Colonic mucosa (tissue), 4 donors: ENCODE data around the gene ACACA. TPM values are rescaled to one million over a fixed set of nuclear protein-coding genes. Genes with fewer than 3 reads are reported as not detected.

Experiments used
- DNase-seq: peaks from one replicate; pipeline ENCODE4 v3.0.0-alpha.2; 2020
- H3K27ac ChIP-seq: fragments of 200-600 bp; one replicate; pipeline ENCODE4 v1.8.0; 2021
- H3K27me3 ChIP-seq: fragments of 200-600 bp; one replicate; pipeline ENCODE4 v1.8.0; 2021
- H3K36me3 ChIP-seq: fragments of 200-600 bp; one replicate; pipeline ENCODE4 v1.8.0; 2021
- H3K4me1 ChIP-seq: fragments of 200-600 bp; one replicate; pipeline ENCODE4 v1.8.0; 2021; ENCODE audit warnings: mild to moderate bottlenecking
- H3K4me3 ChIP-seq: fragments of 200-600 bp; one replicate; pipeline ENCODE4 v1.8.0; 2021
- H3K9ac ChIP-seq, 2 donors: one replicate each; pipeline ENCODE4 v1.7.0; 2013; ENCODE audit warnings: control low read depth in 2 of 2, low read depth in 2 of 2, low read length in 2 of 2
- H3K9me3 ChIP-seq: fragments of 200-600 bp; one replicate; pipeline ENCODE4 v1.8.0; 2021
- intact Hi-C: fragments of 100-400 bp; cut with DNase I; formaldehyde crosslinking; loops from one replicate; pipeline ENCODE4 v1.14.1; 2022
- total RNA-seq, 2 donors: library from RNA; stranded (reverse); fragmentation: NEBNext Ultra II Directional in 1 of 2; extraction: Animal tissue kit (Norgen Biotek cat#: 25700) in 1 of 2; gene quantifications; one replicate each; pipeline ENCODE4 v1.2.1, GENCODE V29; 2021
- TF ChIP-seq, protein P1 (sequence below): fragments of 200-600 bp; IDR thresholded peaks from one replicate; pipeline ENCODE4 v1.8.0; 2022; ENCODE audit warnings: antibody characterized with exemption, mild to moderate bottlenecking
- donor health status: healthy.
- donor health status: DM: no; HTN: no; CAD: no.
- donor health status: DM: no; HTN: no; CAD: no.

Gene ACACA
- total RNA-seq, 2 donors from 2014 or later: 59.5 to 72.6 TPM

DNA sequence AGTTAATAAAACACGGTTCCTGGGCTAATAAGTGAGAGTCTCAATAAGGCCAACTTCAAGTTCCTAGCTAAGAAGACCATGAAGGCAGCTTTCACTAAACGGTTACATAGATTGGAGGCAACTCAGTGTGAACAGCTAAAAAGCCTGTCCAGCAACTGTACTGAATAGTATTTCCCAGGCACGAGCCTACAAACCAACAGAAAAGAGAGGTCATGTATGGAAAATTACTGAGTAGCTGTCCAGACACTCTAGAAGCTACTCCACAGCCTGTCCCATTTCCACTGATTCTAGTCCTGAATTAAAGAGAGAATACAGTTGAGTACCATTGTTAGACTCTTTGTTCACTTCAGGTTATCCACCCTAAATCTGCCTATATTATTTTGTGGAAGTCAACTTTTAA, 67.3 kb downstream of the ACACA start:
- Histone ChIP-seq H3K9ac (no peak overlapping the region), H3K4me1 (no peaks in the 10 kb centered on the region), H3K4me3 (no peak overlapping the region), H3K36me3 (no peaks in the 10 kb centered on the region), H3K27me3 (no peaks in the 10 kb centered on the region), H3K27ac (no peak overlapping the region), H3K9me3 (no peaks in the 10 kb centered on the region)
- intact Hi-C loops: no loop called here
- DNase-seq: no peak
- TF ChIP-seq, protein P1, sequence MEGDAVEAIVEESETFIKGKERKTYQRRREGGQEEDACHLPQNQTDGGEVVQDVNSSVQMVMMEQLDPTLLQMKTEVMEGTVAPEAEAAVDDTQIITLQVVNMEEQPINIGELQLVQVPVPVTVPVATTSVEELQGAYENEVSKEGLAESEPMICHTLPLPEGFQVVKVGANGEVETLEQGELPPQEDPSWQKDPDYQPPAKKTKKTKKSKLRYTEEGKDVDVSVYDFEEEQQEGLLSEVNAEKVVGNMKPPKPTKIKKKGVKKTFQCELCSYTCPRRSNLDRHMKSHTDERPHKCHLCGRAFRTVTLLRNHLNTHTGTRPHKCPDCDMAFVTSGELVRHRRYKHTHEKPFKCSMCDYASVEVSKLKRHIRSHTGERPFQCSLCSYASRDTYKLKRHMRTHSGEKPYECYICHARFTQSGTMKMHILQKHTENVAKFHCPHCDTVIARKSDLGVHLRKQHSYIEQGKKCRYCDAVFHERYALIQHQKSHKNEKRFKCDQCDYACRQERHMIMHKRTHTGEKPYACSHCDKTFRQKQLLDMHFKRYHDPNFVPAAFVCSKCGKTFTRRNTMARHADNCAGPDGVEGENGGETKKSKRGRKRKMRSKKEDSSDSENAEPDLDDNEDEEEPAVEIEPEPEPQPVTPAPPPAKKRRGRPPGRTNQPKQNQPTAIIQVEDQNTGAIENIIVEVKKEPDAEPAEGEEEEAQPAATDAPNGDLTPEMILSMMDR: no peak

DNA sequence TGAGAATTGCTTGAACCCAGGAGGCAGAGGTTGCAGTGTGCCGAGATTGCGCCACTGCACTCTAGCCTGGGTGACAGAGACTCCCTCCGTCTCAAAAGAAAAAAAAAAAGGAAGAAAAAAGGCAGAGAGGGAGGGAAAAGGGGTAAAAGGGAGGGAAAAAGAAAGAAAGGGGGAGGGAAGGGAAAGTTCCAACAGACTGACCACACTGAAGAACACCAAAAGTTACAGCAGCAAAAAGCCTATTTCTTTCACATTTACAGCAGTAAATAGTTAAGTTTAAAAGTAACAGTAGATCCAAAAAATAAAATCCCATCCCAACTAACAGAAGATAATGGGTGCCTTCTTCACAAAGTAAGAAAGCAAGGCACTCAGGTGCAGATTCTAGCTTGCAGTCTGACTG, 67.8 kb downstream of the ACACA start:
- H3K36me3 ChIP-seq: no peaks in the 10 kb centered on the region
- no peak overlapping the region for H3K4me3 ChIP-seq
- TF ChIP-seq, protein P1: no peak
- no peaks in the 10 kb centered on the region for H3K27me3 ChIP-seq
- H3K9me3 ChIP-seq: no peaks in the 10 kb centered on the region
- H3K4me1 ChIP-seq: no peaks in the 10 kb centered on the region
- H3K9ac ChIP-seq: no peak overlapping the region
- H3K27ac ChIP-seq: no peak overlapping the region
- intact Hi-C loops: no loop called here
- no peak for DNase-seq

DNA sequence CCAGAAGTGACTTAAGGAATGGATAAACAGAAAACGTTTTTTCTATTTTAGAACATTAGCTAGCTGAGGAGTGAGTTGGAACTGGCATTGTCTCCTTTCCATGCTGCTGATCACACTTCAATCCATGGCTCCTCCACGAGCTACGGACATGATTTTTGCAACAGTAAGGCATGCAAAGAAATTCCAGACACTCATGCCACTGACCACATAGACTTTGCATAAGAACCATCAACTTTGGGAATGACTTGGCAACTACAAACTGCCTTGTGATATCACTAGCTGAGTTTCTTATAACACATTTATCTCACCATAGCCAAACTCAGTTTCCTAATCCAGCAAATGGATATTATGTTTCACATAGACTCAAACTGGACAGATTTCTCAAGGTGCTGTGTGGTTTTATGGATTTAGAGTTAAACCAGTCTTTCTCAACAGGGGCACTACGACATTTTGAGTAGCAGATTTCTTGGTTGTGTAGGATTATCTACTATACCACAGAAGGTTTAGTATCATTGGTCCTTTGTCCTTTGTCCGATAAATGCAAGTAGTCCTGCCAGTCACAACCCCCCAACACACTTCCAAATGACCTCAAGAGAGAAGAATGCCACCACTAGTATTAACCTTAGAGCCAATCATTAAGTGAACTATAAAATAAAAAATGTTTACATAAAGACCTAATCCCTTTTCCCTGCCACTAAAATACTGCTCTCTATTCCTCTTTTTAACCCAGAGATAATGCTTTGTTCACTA, 79.1 kb downstream of the ACACA start:
- no peaks in the 10 kb centered on the region for H3K4me1 ChIP-seq
- no peaks in the 10 kb centered on the region for H3K27me3 ChIP-seq
- no peaks in the 10 kb centered on the region for H3K36me3 ChIP-seq
- no peaks in the 10 kb centered on the region for H3K9me3 ChIP-seq
- TF ChIP-seq, protein P1: no peak
- no peak overlapping the region for H3K9ac ChIP-seq
- no peak for DNase-seq
- no peak overlapping the region for H3K4me3 ChIP-seq
- intact Hi-C loops: no loop called here
- H3K27ac ChIP-seq: no peak overlapping the region

DNA sequence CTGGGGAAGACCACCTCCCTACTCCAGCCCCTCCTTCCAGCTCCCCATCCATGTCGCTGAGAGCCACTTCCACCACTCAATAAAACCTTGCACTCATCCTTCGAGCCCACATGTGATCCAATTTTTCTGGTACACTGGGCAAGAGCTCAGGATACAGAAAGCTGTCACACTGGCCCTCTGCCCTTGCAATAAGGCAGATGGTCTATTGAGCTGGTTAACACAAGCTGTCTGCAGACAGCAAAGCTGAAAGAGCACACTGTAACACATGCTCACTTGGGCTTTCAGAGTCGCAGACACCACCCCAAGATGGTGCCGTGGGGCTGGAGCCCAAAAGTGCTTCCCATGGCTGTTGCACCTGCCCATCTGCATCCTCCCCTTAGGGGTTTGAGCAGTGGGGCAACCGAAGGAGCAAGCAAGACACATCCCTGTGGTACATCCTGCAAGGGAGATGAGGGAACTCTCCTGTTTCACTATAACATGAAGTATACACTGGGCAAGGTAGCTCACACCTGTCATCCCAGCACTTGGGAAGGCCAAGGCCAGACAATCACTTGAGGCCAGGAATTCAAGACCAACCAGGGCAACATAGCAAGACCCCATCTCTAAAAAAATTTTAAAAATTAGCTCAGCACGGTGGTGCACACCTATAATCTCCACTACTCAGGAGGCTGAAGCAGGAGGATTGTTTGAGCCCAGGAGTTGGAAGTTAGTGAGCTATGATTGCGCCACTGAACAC, 83.6 kb downstream of the ACACA start:
- intact Hi-C loops: no loop called here
- TF ChIP-seq, protein P1: no peak
- Histone ChIP-seq H3K9me3 (no peaks in the 10 kb centered on the region), H3K4me3 (no peak overlapping the region), H3K36me3 (no peaks in the 10 kb centered on the region), H3K9ac (no peak overlapping the region), H3K27ac (no peak overlapping the region), H3K4me1 (no peaks in the 10 kb centered on the region), H3K27me3 (no peaks in the 10 kb centered on the region)
- DNase-seq: no peak

DNA sequence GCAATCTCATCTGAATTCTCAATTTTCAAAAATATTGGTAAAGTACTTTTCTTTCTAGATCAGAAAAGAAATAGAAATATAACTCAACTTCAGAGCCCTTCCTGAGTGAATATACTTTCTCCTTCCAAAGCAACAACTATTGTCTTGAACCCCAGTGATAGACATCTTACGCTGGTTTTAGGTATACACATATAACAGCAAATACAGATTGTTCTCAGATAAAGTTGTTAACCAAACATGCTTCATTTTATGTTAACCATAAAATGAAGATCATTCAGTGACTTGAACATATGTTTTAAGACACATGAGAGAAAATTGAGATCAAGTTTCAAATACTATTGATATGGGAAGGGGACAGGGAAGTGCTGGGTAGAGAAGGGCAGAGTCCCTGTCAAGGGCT, 84.5 kb downstream of the ACACA start:
- Histone ChIP-seq H3K27me3 (no peaks in the 10 kb centered on the region), H3K27ac (no peak overlapping the region), H3K4me1 (no peaks in the 10 kb centered on the region), H3K4me3 (no peak overlapping the region), H3K36me3 (no peaks in the 10 kb centered on the region), H3K9me3 (no peaks in the 10 kb centered on the region), H3K9ac (no peak overlapping the region)
- intact Hi-C loops: no loop called here
- no peak for DNase-seq
- TF ChIP-seq, protein P1: no peak
